MCF 10A (cell line): ENCODE results near the gene CC2D2A. TPM values are rescaled to one million over a fixed set of nuclear protein-coding genes. Genes with fewer than 3 reads are reported as not detected.

Experiments used
- BruUV-seq: library from RNA; stranded (reverse); fragments of 400-500 nt; replicated peaks from 2 replicates; lab custom pipeline; 2021; lab: Mats Ljungman, UMichigan
- CTCF ChIA-PET: fragments of 300-600 bp; sonication (Branson Sonifier 250); formaldehyde crosslinking; extraction: SDS; loops from one replicate; lab custom pipeline; 2021; ENCODE audit warnings: antibody characterized with exemption, inconsistent platforms; lab: Yijun Ruan, JAX
- POLR2A ChIA-PET: fragments of 300-600, 350-650 bp; sonication (Branson Sonifier 250); formaldehyde crosslinking; extraction: SDS; loops from one replicate; lab custom pipeline; 2020; ENCODE audit warnings: antibody characterized with exemption, inconsistent platforms; lab: Yijun Ruan, JAX
- DNase-seq: peaks from one replicate; pipeline ENCODE4 v3.0.0-alpha.2; 2018; ENCODE audit not compliant: unreplicated experiment
- H3K27ac Mint-ChIP-seq: one replicate; pipeline ENCODE4 v1.8.0; 2022; ENCODE audit warnings: mild to moderate bottlenecking, low read depth, mixed read lengths; ENCODE audit not compliant: unreplicated experiment
- H3K27me3 Mint-ChIP-seq: one replicate; pipeline ENCODE4 v1.8.0; 2022; ENCODE audit warnings: mixed read lengths; ENCODE audit not compliant: insufficient read depth, unreplicated experiment
- H3K36me3 Mint-ChIP-seq: one replicate; pipeline ENCODE4 v1.8.0; 2022; ENCODE audit warnings: mild to moderate bottlenecking, moderate library complexity, mixed read lengths; ENCODE audit not compliant: insufficient read depth, unreplicated experiment
- H3K4me1 Mint-ChIP-seq: one replicate; pipeline ENCODE4 v1.8.0; 2022; ENCODE audit warnings: mixed read lengths; ENCODE audit not compliant: insufficient read depth, unreplicated experiment
- H3K4me3 Mint-ChIP-seq: one replicate; pipeline ENCODE4 v1.8.0; 2022; ENCODE audit warnings: mild to moderate bottlenecking, moderate library complexity, mixed read lengths; ENCODE audit not compliant: unreplicated experiment
- H3K9me3 Mint-ChIP-seq: one replicate; pipeline ENCODE4 v1.8.0; 2022; ENCODE audit warnings: mixed read lengths; ENCODE audit not compliant: unreplicated experiment
- intact Hi-C: fragments of 100-400 bp; cut with micrococcal nuclease; formaldehyde crosslinking; loops from 2 replicates; pipeline ENCODE4 v1.14.1; 2022
- total RNA-seq: library from RNA; stranded (reverse); gene quantifications from 2 replicates; pipeline ENCODE4 v1.2.3, GENCODE V29; 2022
- TF ChIP-seq, protein P1 (sequence below): fragments of 200-600 bp; IDR thresholded peaks from one replicate; pipeline ENCODE4 v1.8.0; 2022; ENCODE audit warnings: antibody characterized with exemption, mild to moderate bottlenecking; ENCODE audit not compliant: unreplicated experiment

CC2D2A gene
- total RNA-seq, 1 experiment from 2014 or later = 8.6 TPM

DNA sequence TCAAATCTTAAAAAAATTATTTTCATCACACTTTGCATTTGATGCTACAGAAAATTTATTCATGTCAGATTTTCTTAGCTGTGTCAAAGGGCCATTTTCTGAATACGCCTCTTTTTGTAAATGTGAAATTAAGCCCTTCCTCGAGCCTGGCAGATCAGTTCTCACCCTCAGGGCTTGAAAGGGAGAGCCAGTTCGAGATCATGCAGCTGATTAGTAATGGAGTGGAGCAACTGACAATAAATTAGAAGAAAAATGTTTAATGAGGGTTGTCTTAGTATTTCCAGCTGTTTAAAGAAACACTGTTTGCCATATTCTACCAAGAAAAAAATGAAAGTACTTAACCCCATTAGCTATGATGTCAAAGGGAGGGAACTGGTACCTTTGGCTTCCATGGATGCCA, 28.7 kb downstream of the CC2D2A start:
- Mint-ChIP-seq H3K27me3 (no peaks in the 10 kb centered on the region), H3K4me1 (peaks cover 11% of the 10 kb centered on the region), H3K9me3 (peaks cover 7% of the 10 kb centered on the region), H3K4me3 (no peak overlapping the region), H3K27ac (no peak overlapping the region), H3K36me3 (peaks cover 15% of the 10 kb centered on the region)
- ChIA-PET POLR2A (interaction anchor here (0.7 kb wide), 1 partner anchor 1161 kb away, joined by 3 read pairs; no protein-coding TSS in a partner anchor), CTCF (interaction anchor here (0.8 kb wide), 1 partner anchor 15 kb away, joined by 3 read pairs; no protein-coding TSS in a partner anchor)
- no TSS peak for BruUV-seq
- TF ChIP-seq, protein P1, sequence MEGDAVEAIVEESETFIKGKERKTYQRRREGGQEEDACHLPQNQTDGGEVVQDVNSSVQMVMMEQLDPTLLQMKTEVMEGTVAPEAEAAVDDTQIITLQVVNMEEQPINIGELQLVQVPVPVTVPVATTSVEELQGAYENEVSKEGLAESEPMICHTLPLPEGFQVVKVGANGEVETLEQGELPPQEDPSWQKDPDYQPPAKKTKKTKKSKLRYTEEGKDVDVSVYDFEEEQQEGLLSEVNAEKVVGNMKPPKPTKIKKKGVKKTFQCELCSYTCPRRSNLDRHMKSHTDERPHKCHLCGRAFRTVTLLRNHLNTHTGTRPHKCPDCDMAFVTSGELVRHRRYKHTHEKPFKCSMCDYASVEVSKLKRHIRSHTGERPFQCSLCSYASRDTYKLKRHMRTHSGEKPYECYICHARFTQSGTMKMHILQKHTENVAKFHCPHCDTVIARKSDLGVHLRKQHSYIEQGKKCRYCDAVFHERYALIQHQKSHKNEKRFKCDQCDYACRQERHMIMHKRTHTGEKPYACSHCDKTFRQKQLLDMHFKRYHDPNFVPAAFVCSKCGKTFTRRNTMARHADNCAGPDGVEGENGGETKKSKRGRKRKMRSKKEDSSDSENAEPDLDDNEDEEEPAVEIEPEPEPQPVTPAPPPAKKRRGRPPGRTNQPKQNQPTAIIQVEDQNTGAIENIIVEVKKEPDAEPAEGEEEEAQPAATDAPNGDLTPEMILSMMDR = no peak
- DNase-seq = no peak
- intact Hi-C loops = no loop called here

DNA sequence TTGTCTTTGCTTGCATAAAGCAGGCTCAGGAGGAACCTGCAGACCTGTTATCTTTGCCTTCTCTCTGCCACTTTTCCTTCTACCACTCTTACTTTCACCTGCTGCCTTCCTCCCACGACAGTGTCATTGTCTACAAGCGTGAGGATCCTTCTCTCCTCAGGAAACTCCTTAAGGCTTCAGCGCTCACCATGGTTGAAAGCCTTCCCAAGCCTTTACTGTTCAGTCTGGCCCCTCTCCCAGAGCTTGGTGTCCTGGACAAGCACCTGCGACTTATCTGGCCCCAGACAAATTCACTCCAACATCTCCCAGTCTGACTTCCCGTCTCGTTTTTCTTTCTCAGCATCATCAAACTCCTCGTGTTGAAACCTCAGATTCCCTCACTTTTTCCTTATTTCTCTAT, 31.0 kb downstream of the CC2D2A start:
- Mint-ChIP-seq H3K4me1 (peaks cover 11% of the 10 kb centered on the region), H3K36me3 (peaks cover 21% of the 10 kb centered on the region), H3K4me3 (no peak overlapping the region), H3K27ac (no peak overlapping the region), H3K9me3 (peaks cover 7% of the 10 kb centered on the region), H3K27me3 (no peaks in the 10 kb centered on the region)
- no peak for DNase-seq
- POLR2A ChIA-PET = interaction anchor here (0.6 kb wide), 1 partner anchor 510 kb away, joined by 3 read pairs; no protein-coding TSS in a partner anchor
- TF ChIP-seq, protein P1 = no peak
- intact Hi-C loops = no loop called here
- CTCF ChIA-PET = interaction anchor here (0.5 kb wide), 1 partner anchor 20 kb away, joined by 3 read pairs; no protein-coding TSS in a partner anchor
- BruUV-seq = no TSS peak

DNA sequence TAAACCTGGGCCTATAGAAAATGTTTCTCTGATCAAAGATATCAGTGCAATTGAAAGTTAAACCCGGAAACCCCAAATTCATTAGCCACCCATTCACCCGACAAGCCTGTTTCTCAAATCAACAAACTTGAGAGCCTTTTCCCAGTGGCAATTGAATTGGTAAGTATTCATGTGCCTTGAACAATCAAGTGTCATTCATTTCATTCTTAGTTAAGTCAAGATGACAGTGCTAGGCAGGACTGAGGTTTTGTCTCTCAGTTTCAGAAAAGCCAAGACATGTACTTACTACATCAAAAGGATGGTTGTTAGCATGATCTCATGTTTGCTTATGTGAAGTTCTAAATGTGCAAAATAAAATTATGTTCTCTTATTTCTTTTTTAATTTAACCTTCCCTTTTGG, 32.3 kb downstream of the CC2D2A start:
- intact Hi-C loops = no loop called here
- TF ChIP-seq, protein P1 = no peak
- CTCF ChIA-PET = no interaction called here
- Mint-ChIP-seq H3K27ac (no peak overlapping the region), H3K27me3 (no peaks in the 10 kb centered on the region), H3K36me3 (peaks cover 27% of the 10 kb centered on the region), H3K4me3 (no peak overlapping the region), H3K9me3 (peaks cover 7% of the 10 kb centered on the region), H3K4me1 (peaks cover 11% of the 10 kb centered on the region)
- BruUV-seq = no TSS peak
- DNase-seq = no peak
- POLR2A ChIA-PET = no interaction called here

DNA sequence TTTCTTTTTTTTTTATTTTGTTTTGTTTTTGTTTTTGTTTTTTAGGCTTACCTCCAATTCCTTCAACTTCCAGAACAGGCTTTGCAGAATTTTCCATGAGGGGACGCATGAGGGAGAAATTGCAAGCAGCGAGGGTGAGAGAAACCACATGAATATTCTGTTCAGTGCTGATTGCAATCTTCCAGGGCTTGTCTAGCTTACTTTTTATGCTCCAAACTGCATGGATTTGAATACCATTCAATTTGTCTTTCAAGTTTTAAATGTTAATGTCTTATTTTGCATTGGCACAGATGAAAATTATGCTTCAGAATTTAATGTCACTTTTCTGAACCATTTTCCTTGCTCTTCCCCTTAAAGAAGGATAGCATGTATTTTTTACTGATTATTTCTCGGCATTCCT, 32.7 kb downstream of the CC2D2A start:
- ChIA-PET POLR2A (no interaction called here), CTCF (no interaction called here)
- H3K27ac Mint-ChIP-seq = no peak overlapping the region
- BruUV-seq = no TSS peak
- no peak for DNase-seq
- H3K4me1 Mint-ChIP-seq = peaks cover 11% of the 10 kb centered on the region
- no peaks in the 10 kb centered on the region for H3K27me3 Mint-ChIP-seq
- intact Hi-C loops = no loop called here
- peaks cover 7% of the 10 kb centered on the region for H3K9me3 Mint-ChIP-seq
- H3K36me3 Mint-ChIP-seq = peaks cover 31% of the 10 kb centered on the region
- H3K4me3 Mint-ChIP-seq = no peak overlapping the region
- TF ChIP-seq, protein P1 = no peak
